Type B pancreatic cell (in vitro differentiated cells): ENCODE results near the gene TTC9C. TPM values are rescaled to one million over a fixed set of nuclear protein-coding genes. Genes with fewer than 3 reads are reported as not detected.
A peak's percentile ranks its signal among the peaks of the same experiment; 100 is the strongest.

Source experiments
- DNase-seq: peaks from one replicate; pipeline ENCODE4 v3.0.0; 2021; ENCODE audit warnings: mixed read lengths; ENCODE audit not compliant: unreplicated experiment; ENCODE audit errors: extremely low spot score
- H3K27ac Mint-ChIP-seq: 2 replicates; pipeline ENCODE4 v1.8.0; 2021; ENCODE audit warnings: mild to moderate bottlenecking, mixed read lengths
- H3K27me3 Mint-ChIP-seq: 2 replicates; pipeline ENCODE4 v1.8.0; 2021; ENCODE audit warnings: mixed read lengths
- H3K36me3 Mint-ChIP-seq: 2 replicates; pipeline ENCODE4 v1.8.0; 2021; ENCODE audit warnings: mixed read lengths
- H3K4me1 Mint-ChIP-seq: one replicate; pipeline ENCODE4 v1.8.0; 2021; ENCODE audit warnings: mixed read lengths; ENCODE audit not compliant: unreplicated experiment
- H3K4me3 Mint-ChIP-seq: 2 replicates; pipeline ENCODE4 v1.8.0; 2021; ENCODE audit warnings: mild to moderate bottlenecking, mixed read lengths
- H3K9me3 Mint-ChIP-seq: 2 replicates; pipeline ENCODE4 v1.8.0; 2021; ENCODE audit warnings: mixed read lengths
- CTCF ChIP-seq: fragments of 200-600 bp; sonication (generic); conservative IDR thresholded peaks from 2 replicates; pipeline ENCODE4 v1.5.0; 2021; ENCODE audit warnings: antibody characterized with exemption, mild to moderate bottlenecking
- long read RNA-seq: library from polyadenylated mRNA; unstranded; transcript quantifications from one replicate; pipeline ENCODE4 v2.0.0, GENCODE V29; 2020
- total RNA-seq: library from RNA; stranded (reverse); gene quantifications from 2 replicates; pipeline ENCODE4 v1.2.1, GENCODE V29; 2021; ENCODE audit warnings: low replicate concordance

Gene TTC9C
- total RNA-seq: 34.1 and 39.0 TPM in 2 replicates
- long read RNA-seq, transcript TTC9C-202 (3 exons, 1,080 nt): major isoform, 17 of 27 reads
- long read RNA-seq, partial matches to known transcripts: 2 of 27 reads
- long read RNA-seq, other reads (novel, unspliced or antisense): 3 of 27 reads

- peak; percentile 80 for DNase-seq
- no peak for TF ChIP-seq CTCF
- H3K36me3 Mint-ChIP-seq: peaks cover 19% of the 10 kb centered on the region
- H3K4me3 Mint-ChIP-seq: peak within 1 kb of the TSS; percentile 95
- no peaks in the 10 kb centered on the region for H3K9me3 Mint-ChIP-seq
- H3K27me3 Mint-ChIP-seq: no peaks in the 10 kb centered on the region
- peaks cover 26% of the 10 kb centered on the region for H3K4me1 Mint-ChIP-seq
- peak within 1 kb of the TSS; percentile 99 for H3K27ac Mint-ChIP-seq
These were observed at the start of gene TTC9C for GRCh38 chr11:62728171-62728988. Gene TTC9C, plus strand, starts transcription at chr11:62728486. Its CDS starts 363 bp downstream, at chr11:62728849.

DNA sequence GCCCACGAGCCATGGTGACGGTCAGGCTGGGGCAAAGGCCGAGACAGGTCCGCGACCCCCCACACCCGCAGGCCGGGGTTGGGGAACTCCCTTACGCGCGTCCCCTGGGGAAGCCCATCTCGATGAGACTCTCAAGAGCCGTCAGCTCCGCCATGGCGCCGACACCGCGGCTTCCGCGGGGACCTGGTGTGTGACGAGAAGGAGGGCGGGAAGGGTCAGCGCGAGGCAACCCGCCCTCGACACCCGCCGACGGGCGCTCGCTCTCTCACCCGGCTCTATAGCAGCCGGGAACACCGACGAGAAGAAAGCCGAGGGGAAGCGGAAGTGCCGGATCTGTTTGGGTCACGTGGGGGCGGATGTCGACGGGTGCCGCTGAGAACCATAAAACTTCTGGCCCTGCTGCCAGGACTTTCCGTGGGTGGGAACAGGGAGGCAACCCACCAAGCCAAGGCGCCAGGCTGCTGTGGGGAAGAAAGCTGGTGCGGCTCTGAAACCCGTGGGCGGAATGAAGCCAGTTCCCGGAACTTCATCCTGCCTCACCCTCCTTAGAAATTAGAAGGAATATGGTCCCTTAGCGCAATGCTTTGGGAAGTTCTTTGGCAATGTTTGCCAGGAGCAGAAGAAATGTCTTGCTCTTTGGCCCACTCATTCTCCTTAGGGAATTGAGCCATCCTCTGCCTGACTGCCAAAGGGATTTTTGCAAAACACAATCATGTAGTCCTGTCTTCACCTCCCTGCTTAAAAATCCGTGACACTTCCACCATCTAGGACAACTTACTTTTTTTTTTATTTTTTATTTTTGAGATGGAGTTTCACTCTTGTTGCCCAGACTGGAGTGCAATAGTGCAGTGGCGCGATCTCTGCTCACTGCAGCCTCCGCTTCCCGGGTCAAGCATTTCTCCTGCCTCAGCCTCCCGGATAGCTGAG lies 49.3 kb upstream of the TTC9C start, which contains the start of gene UBXN1:
UBXN1 (minus strand) TSS at position 304 of the 927 bp plus-strand sequence; CDS start at position 154, 150 bp downstream.
- no peak for TF ChIP-seq CTCF
- H3K27ac Mint-ChIP-seq: peak within 1 kb of the TSS; percentile 94
- peaks cover 8% of the 10 kb centered on the region for H3K36me3 Mint-ChIP-seq
- no peaks in the 10 kb centered on the region for H3K9me3 Mint-ChIP-seq
- H3K4me3 Mint-ChIP-seq: peak within 1 kb of the TSS; percentile 95
- peaks cover 28% of the 10 kb centered on the region for H3K4me1 Mint-ChIP-seq
- H3K27me3 Mint-ChIP-seq: no peaks in the 10 kb centered on the region
- peak; percentile 87 for DNase-seq

GRCh38 chr11:62680825-62681240 lies 47.5 kb upstream of the TTC9C start:
- Mint-ChIP-seq H3K27ac (peak overlapping the region; percentile 68), H3K4me1 (peaks cover 28% of the 10 kb centered on the region), H3K9me3 (no peaks in the 10 kb centered on the region), H3K27me3 (no peaks in the 10 kb centered on the region), H3K36me3 (peaks cover 5% of the 10 kb centered on the region), H3K4me3 (peak overlapping the region; percentile 80)
- no peak for DNase-seq
- TF ChIP-seq CTCF: peak; percentile 64

DNA sequence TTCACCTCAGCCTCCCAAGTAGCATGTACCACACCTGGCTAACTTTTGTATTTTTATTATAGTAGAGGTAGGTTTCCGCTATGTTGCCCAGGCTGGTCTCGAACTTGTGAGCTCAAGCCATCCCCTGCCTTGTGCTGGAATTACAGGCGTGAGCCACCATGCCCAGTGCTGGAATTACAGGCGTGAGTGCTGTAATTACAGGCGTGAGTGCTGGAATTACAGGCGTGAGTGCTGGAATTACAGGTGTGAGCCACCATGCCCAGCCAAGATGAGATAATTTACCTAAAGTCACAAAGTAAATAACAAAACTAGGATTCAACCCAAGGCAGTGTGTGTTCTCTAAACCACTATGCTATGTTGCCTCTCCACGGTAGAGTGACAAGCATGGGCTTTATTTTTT lies 45.8 kb upstream of the TTC9C start:
- TF ChIP-seq CTCF: no peak
- DNase-seq: no peak
- H3K36me3 Mint-ChIP-seq: no peaks in the 10 kb centered on the region
- H3K27me3 Mint-ChIP-seq: no peaks in the 10 kb centered on the region
- peaks cover 21% of the 10 kb centered on the region for H3K4me1 Mint-ChIP-seq
- H3K9me3 Mint-ChIP-seq: no peaks in the 10 kb centered on the region
- no peak overlapping the region for H3K4me3 Mint-ChIP-seq
- H3K27ac Mint-ChIP-seq: no peak overlapping the region

DNA sequence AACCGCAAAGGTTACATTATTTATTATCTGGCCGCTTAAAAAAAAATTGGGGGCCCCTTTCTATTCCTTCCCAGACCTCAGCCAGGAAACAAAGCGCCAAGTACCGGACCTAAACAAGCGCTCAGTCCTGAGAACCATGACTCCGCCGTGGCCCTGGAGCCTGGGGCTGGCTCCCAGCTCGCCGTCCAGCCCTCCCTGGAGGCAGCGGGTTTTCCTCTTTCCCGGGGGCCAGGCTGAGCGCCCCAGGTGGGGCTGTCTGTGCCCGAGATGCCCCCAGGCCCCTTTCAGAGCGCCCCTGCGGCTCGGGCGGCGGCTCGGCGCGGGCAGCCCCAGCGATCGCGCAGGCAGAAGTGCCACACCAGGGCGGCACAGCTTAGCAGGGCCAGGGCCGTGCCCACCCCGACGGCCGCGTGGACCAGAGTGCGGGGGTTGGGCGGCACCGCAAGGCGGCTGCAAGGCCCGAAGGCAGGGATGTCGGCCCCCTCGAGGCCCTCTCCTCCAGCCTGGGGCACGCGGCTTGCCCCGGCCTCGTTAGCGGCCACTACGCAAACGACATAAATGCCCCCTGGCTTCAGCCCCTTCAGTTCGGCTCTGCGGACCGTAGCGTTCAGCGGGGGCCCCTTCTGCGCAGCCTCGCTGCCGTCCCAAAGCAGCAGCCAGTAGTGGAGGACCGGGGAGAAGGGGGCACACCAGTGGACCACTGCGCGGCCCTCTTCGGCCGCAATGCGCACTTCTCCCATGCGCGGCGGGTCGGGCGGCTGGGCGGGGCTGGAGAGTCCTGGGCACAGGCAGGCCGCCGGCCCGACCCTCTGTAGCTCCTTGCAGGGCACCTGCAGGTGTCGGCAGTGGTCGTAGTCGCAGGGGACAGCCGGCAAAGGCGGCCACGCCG lies 40.5 kb upstream of the TTC9C start:
- H3K27me3 Mint-ChIP-seq: no peaks in the 10 kb centered on the region
- no peaks in the 10 kb centered on the region for H3K9me3 Mint-ChIP-seq
- no peak for TF ChIP-seq CTCF
- no peak for DNase-seq
- H3K27ac Mint-ChIP-seq: no peak overlapping the region
- H3K4me3 Mint-ChIP-seq: no peak overlapping the region
- H3K4me1 Mint-ChIP-seq: peaks cover 9% of the 10 kb centered on the region
- peaks cover 10% of the 10 kb centered on the region for H3K36me3 Mint-ChIP-seq
